Umbilical cord (tissue), 2 donors: ENCODE results near the gene PTDSS2. TPM values are rescaled to one million over a fixed set of nuclear protein-coding genes. Genes with fewer than 3 reads are reported as not detected.
A peak's percentile ranks its signal among the peaks of the same experiment; 100 is the strongest.

ENCODE experiments used
- DNase-seq: peaks from one replicate; pipeline ENCODE4 v3.0.0-alpha.2; 2015; ENCODE audit warnings: low spot score
- total RNA-seq: library from RNA; depleted of rRNA; stranded (reverse); fragments of >200 nt; gene quantifications from one replicate; pipeline ENCODE4 v1.2.3, GENCODE V29; 2014; ENCODE audit warnings: low replicate concordance; ENCODE audit not compliant: insufficient read depth

PTDSS2 gene
- total RNA-seq, 1 donor from 2014 or later: 73.4 TPM

- no peak for DNase-seq
These were observed 81.1 kb downstream of the PTDSS2 start for GRCh38 chr11:530960-531831.

- no peak for DNase-seq
These were observed 81.9 kb downstream of the PTDSS2 start for GRCh38 chr11:531919-532526.

- no peak for DNase-seq
These were observed 82.5 kb downstream of the PTDSS2 start for GRCh38 chr11:532527-532985.

- DNase-seq: no peak
These were observed 83.0 kb downstream of the PTDSS2 start for GRCh38 chr11:532986-533585.

GRCh38 chr11:533586-534395 lies 83.7 kb downstream of the PTDSS2 start:
- no peak for DNase-seq

- peak; percentile 55 for DNase-seq
These were observed 84.5 kb downstream of the PTDSS2 start for GRCh38 chr11:534396-535209.

GRCh38 chr11:535210-535518 lies 85.1 kb downstream of the PTDSS2 start:
- no peak for DNase-seq

GRCh38 chr11:535519-536454 lies 85.7 kb downstream of the PTDSS2 start, which contains the start of gene HRAS:
Gene HRAS (minus strand): TSS chr11:535576.
- DNase-seq: peak; percentile 96

- DNase-seq: peak; percentile 56
These were observed 87.0 kb downstream of the PTDSS2 start, which contains the start of gene LRRC56 for GRCh38 chr11:536841-537621. Gene LRRC56 (plus strand): TSS chr11:537527. CDS start chr11:540685, 3,158 bp downstream.

GRCh38 chr11:537622-538430 lies 87.7 kb downstream of the PTDSS2 start:
- no peak for DNase-seq

GRCh38 chr11:538431-539051 lies 88.5 kb downstream of the PTDSS2 start:
- DNase-seq: no peak

GRCh38 chr11:539971-540481 lies 89.9 kb downstream of the PTDSS2 start:
- DNase-seq: no peak

Other genes starting within 250 kb of the PTDSS2 start
- 14.0 TPM for gene BET1L, start 242.9 kb upstream of the PTDSS2 start, total RNA-seq
- gene RIC8A, start 242.6 kb upstream of the PTDSS2 start, total RNA-seq: 83.3 TPM
- 3.6 TPM for gene SIRT3, start 213.9 kb upstream of the PTDSS2 start, total RNA-seq
- gene PSMD13, start 213.3 kb upstream of the PTDSS2 start, total RNA-seq: 66.2 TPM
- not detected for gene NLRP6, start 171.9 kb upstream of the PTDSS2 start, total RNA-seq
- gene PGGHG, start 161.2 kb upstream of the PTDSS2 start, total RNA-seq: 9.1 TPM
- 0.96 TPM for gene IFITM5, start 150.8 kb upstream of the PTDSS2 start, total RNA-seq
- 5.5 TPM for gene IFITM2, start 142.5 kb upstream of the PTDSS2 start, total RNA-seq
- gene IFITM1, start 136.2 kb upstream of the PTDSS2 start, total RNA-seq: 25.3 TPM
- 47.2 TPM for gene IFITM3, start 129.4 kb upstream of the PTDSS2 start, total RNA-seq
- gene B4GALNT4, start 80.8 kb upstream of the PTDSS2 start, total RNA-seq: 7.2 TPM
- gene PKP3, start 56.1 kb upstream of the PTDSS2 start, total RNA-seq: 36.6 TPM
- gene SIGIRR, start 35.3 kb upstream of the PTDSS2 start, total RNA-seq: 10.8 TPM
- 5.1 TPM for gene ANO9, start 8.3 kb upstream of the PTDSS2 start, total RNA-seq
- 132 TPM for gene RNH1, start 57.0 kb downstream of the PTDSS2 start, total RNA-seq
- 46.5 TPM for gene HRAS, start 85.3 kb downstream of the PTDSS2 start, total RNA-seq
- gene LRRC56, start 87.2 kb downstream of the PTDSS2 start, total RNA-seq: not detected
- gene LMNTD2, start 110.5 kb downstream of the PTDSS2 start, total RNA-seq: 0.48 TPM
- gene RASSF7, start 110.7 kb downstream of the PTDSS2 start, total RNA-seq: 1.7 TPM
- gene PHRF1, start 126.2 kb downstream of the PTDSS2 start, total RNA-seq: 31.5 TPM
- gene IRF7, start 165.7 kb downstream of the PTDSS2 start, total RNA-seq: 16.6 TPM
- not detected for gene CDHR5, start 174.7 kb downstream of the PTDSS2 start, total RNA-seq
- not detected for gene SCT, start 176.9 kb downstream of the PTDSS2 start, total RNA-seq
- not detected for gene DRD4, start 187.0 kb downstream of the PTDSS2 start, total RNA-seq
- 54.9 TPM for gene DEAF1, start 244.9 kb downstream of the PTDSS2 start, total RNA-seq
- 7.7 TPM for gene TMEM80, start 245.5 kb downstream of the PTDSS2 start, total RNA-seq